Measurements from ENCODE around the gene HBM. TPM values are rescaled to one million over a fixed set of nuclear protein-coding genes. Genes with fewer than 3 reads are reported as not detected.

The HBM gene
- total RNA-seq, 6 experiments from 2014 or later, result 1.1 to 8.4 (median 2.0) TPM; not detected in 2

DNA sequence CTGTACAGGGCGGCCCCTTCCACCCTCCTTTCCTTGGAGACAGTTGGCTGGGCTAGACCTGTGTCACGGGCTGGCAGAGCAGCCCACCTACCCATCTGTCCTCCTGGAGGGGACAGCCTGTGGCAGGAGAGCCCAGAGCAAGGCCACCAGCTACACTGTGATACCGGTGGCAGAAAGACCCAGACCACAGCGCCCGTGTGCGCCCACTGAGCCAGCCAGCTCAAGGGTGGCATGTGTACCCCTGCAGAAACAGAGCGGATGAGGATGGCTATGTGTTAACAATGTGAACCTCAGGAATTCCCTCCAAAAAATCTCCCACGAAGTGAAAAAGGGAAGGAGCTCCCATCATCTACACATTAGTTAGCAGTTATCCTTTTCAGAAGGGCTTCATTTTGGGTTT, 21.6 kb downstream of the HBM start:
- intact Hi-C loops (cut with DNase I), result no loop called here
- peaks cover 4 to 40% (median 22%) of the 10 kb centered on the region in 4 donors for H3K36me3 ChIP-seq
- DNase-seq (no peak), ATAC-seq (peak in 1 of 4 donors; percentile 17)
- 100% methylated on average over 5 of the region's 8 CpGs for WGBS (ENCODE audit: insufficient coverage, low coverage, low lambda C conversion rate, missing lambda C conversion rate)
- H3K27me3 ChIP-seq, result no peaks in the 10 kb centered on the region
- TF ChIP-seq, protein P1, sequence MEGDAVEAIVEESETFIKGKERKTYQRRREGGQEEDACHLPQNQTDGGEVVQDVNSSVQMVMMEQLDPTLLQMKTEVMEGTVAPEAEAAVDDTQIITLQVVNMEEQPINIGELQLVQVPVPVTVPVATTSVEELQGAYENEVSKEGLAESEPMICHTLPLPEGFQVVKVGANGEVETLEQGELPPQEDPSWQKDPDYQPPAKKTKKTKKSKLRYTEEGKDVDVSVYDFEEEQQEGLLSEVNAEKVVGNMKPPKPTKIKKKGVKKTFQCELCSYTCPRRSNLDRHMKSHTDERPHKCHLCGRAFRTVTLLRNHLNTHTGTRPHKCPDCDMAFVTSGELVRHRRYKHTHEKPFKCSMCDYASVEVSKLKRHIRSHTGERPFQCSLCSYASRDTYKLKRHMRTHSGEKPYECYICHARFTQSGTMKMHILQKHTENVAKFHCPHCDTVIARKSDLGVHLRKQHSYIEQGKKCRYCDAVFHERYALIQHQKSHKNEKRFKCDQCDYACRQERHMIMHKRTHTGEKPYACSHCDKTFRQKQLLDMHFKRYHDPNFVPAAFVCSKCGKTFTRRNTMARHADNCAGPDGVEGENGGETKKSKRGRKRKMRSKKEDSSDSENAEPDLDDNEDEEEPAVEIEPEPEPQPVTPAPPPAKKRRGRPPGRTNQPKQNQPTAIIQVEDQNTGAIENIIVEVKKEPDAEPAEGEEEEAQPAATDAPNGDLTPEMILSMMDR (IDR thresholded peaks at IDR 0.05), result no peak
- TF ChIP-seq POLR2A (IDR thresholded peaks at IDR 0.05), result no peak
- H3K9me3 ChIP-seq, result no peaks in the 10 kb centered on the region
- no peaks in the 10 kb centered on the region for H3K4me1 ChIP-seq
- no peak overlapping the region for H3K4me3 ChIP-seq
- no peak overlapping the region for H3K27ac ChIP-seq

DNA sequence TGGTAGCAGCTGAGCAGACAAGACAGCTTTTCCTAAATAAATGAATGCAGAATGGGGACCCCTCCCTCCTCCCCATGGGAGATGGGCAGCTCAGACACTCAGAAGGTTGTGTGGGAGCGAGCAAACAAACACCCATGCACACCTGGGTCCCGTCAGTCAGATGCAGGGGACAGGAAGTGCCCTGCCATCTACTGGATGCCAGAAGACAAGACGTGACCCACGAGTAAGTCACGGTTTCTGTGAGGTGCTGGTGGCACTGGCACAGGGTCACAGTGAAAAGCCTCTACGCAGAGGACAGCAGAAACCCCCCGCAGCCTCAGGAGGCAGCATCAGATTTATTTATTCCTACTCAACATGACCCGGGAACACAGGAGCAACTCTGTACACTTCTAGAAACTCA, 22.9 kb downstream of the HBM start:
- intact Hi-C loops (cut with DNase I), result no loop called here
- WGBS (ENCODE audit: insufficient coverage, low coverage, low lambda C conversion rate, missing lambda C conversion rate), result 71% methylated on average over 3 of the region's 8 CpGs
- DNase-seq (no peak), ATAC-seq (peak in 2 of 4 donors; percentile 30 to 34)
- H3K27me3 ChIP-seq, result no peaks in the 10 kb centered on the region
- no peak overlapping the region for H3K4me3 ChIP-seq
- TF ChIP-seq POLR2A (IDR thresholded peaks at IDR 0.05), result no peak
- TF ChIP-seq, protein P1 (IDR thresholded peaks at IDR 0.05), result peak in 1 of 4 donors; percentile 8
- no peaks in the 10 kb centered on the region for H3K4me1 ChIP-seq
- no peaks in the 10 kb centered on the region for H3K9me3 ChIP-seq
- H3K27ac ChIP-seq, result no peak overlapping the region
- peaks cover 4 to 52% (median 28%) of the 10 kb centered on the region in 4 donors for H3K36me3 ChIP-seq

DNA sequence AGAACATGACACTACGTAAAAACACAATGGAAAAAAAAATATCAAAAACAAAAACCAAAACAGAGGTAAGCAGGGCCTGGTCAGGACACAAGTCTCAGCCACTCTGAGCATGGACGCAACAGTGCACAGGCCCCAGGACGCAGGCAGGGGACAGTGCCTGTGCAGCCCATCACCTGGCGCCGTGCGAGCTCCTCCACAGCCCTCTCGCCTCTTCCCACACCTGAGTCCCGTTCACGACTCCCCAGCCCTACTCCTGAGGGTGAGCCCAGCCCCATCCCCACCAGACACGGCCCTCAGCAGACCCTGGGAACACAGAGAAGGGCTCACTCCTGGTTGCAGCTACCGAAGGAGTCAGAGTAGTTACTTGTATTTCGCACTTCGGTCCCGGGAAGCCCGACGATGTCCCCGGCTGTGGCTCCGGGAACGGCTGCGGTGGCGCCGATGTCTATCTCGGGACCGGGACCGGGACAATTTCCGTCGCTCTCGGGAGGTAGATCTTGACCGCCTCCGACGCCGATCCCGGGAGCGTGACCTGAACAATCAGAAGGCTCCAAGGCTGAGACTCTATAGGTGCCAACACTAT, 23.9 kb downstream of the HBM start:
- H3K9me3 ChIP-seq, result no peaks in the 10 kb centered on the region
- H3K27me3 ChIP-seq, result no peaks in the 10 kb centered on the region
- ATAC-seq (peak in 2 of 4 donors; percentile 20), DNase-seq (no peak)
- TF ChIP-seq, protein P1 (IDR thresholded peaks at IDR 0.05), result no peak
- TF ChIP-seq POLR2A (IDR thresholded peaks at IDR 0.05), result no peak
- H3K27ac ChIP-seq, result no peak overlapping the region
- 96% methylated on average over 17 of the region's 34 CpGs for WGBS (ENCODE audit: insufficient coverage, low coverage, low lambda C conversion rate, missing lambda C conversion rate)
- no peak overlapping the region for H3K4me3 ChIP-seq
- intact Hi-C loops (cut with DNase I), result no loop called here
- H3K4me1 ChIP-seq, result no peaks in the 10 kb centered on the region
- H3K36me3 ChIP-seq, result peaks cover 4 to 61% (median 33%) of the 10 kb centered on the region in 4 donors

DNA sequence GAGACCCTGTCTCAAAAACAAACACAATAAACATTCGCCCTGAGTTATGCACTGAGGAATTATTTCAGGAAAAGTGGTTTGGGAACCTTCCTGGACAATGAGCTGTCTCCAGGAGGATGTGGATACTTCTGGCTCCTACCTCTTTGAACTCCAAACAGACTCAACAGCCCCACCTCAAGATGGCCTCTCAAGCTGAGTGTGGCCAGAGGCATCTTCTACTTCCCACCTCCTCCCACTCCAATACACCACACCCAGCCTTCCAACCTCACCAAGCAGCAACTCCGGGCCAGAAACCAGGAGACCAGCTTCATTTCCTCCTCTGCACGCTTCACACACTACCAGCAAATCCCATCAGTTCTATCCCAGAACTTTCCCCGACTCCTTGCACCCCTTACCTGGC, 26.1 kb downstream of the HBM start:
- no peaks in the 10 kb centered on the region for H3K27me3 ChIP-seq
- intact Hi-C loops (cut with DNase I), result no loop called here
- DNase-seq, result no peak
- H3K36me3 ChIP-seq, result peaks cover 4 to 81% (median 33%) of the 10 kb centered on the region in 4 donors
- no peaks in the 10 kb centered on the region for H3K4me1 ChIP-seq
- H3K9me3 ChIP-seq, result no peaks in the 10 kb centered on the region
- no peak overlapping the region for H3K27ac ChIP-seq
- H3K4me3 ChIP-seq, result no peak overlapping the region
- TF ChIP-seq POLR2A (IDR thresholded peaks at IDR 0.05), result no peak
- TF ChIP-seq, protein P1 (IDR thresholded peaks at IDR 0.05), result no peak
- no peak for ATAC-seq
- WGBS (ENCODE audit: insufficient coverage, low coverage, low lambda C conversion rate, missing lambda C conversion rate), result 100% methylated on average over 3 of the region's 4 CpGs
